Measurements from ENCODE around the gene PCARE. TPM values are rescaled to one million over a fixed set of nuclear protein-coding genes. Genes with fewer than 3 reads are reported as not detected.

PCARE gene
- total and polyA plus RNA-seq, 2 experiments from 2014 or later = not detected

GRCh38 chr2:29031046-29031445, 43.3 kb downstream of the PCARE start:
- Mint-ChIP-seq H3K4me3 (no peak overlapping the region), H3K27me3 (ENCODE audit: insufficient read depth, low read depth, poor library complexity) (peaks cover 6% of the 10 kb centered on the region), H3K4me1 (peaks cover 10% of the 10 kb centered on the region), H3K27ac (no peak overlapping the region), H3K9me3 (0 out of 3 replicates have a peak, but pooled peaks cover 3% of the 10 kb centered on the region), H3K36me3 (ENCODE audit: low read depth) (peaks cover 4% of the 10 kb centered on the region; the same call in 1 of the 3 replicates)
- ATAC-seq (no peak), DNase-seq (ENCODE audit: low spot score) (no peak)
- H3K9me2 ChIP-seq (ENCODE audit: insufficient read depth) = peaks cover 11% of the 10 kb centered on the region; the same call in 1 of the 2 replicates
- H3K79me2 ChIP-seq (replicated peaks; ENCODE audit: insufficient read depth) = no peaks in the 10 kb centered on the region
- H3K27ac ChIP-seq (ENCODE audit: low read depth) = no peak overlapping the region
- TF ChIP-seq POLR2AphosphoS5 (IDR thresholded peaks at IDR 0.05; ENCODE audit: low read depth) (no peak), REST (IDR thresholded peaks at IDR 0.05; ENCODE audit: unreplicated experiment) (no peak), EZH2 (IDR thresholded peaks at IDR 0.05; ENCODE audit: low read depth, unreplicated experiment) (no peak), ZNF114 (CRISPR knock-in tag; IDR thresholded peaks at IDR 0.05) (no peak), ZNF462 (CRISPR knock-in tag; IDR thresholded peaks at IDR 0.05) (no peak), CREB1 (CRISPR knock-in tag; IDR thresholded peaks at IDR 0.05; ENCODE audit: low read depth) (no peak), NANOG (IDR thresholded peaks at IDR 0.05; ENCODE audit: borderline replicate concordance) (no peak), STAT1 (IDR thresholded peaks at IDR 0.05; ENCODE audit: unreplicated experiment) (no peak), JUNB (IDR thresholded peaks at IDR 0.05; ENCODE audit: unreplicated experiment) (no peak)
- 0 out of 2 replicates have a peak, but pooled peaks cover 8% of the 10 kb centered on the region for H3K4me1 ChIP-seq (ENCODE audit: insufficient read depth)
- no peak overlapping the region for H2AFZ ChIP-seq
- H4K20me1 ChIP-seq (replicated peaks; ENCODE audit: insufficient read depth) = no peaks in the 10 kb centered on the region
- no peaks in the 10 kb centered on the region for H3K27me3 ChIP-seq (ENCODE audit: insufficient read depth)
- H3K36me3 ChIP-seq (ENCODE audit: insufficient read depth) = no peaks in the 10 kb centered on the region
- H3K4me2 ChIP-seq = no peak overlapping the region
- H3F3A ChIP-seq (replicated peaks; ENCODE audit: low read depth) = no peaks in the 10 kb centered on the region
- H3K4me3 ChIP-seq = no peak overlapping the region
